Memory B cell (primary cell): ENCODE data around the gene CREB3L4.

Experiments
- ATAC-seq: fragments of 150-1000 bp; cut with Tn5 transposase; 2 replicates; pipeline ENCODE4 v1.10.0; 2021; ENCODE audit warnings: low read depth, mild to moderate bottlenecking, moderate library complexity
- DNase-seq, 2 donors: peaks; one replicate each; pipeline ENCODE4 v3.0.0; 2022; ENCODE audit warnings: low spot score in 2 of 2
- H3K27ac Mint-ChIP-seq: one replicate; pipeline ENCODE4 v1.8.0; 2022; ENCODE audit warnings: mild to moderate bottlenecking, moderate library complexity, mixed read lengths
- H3K27me3 Mint-ChIP-seq: one replicate; pipeline ENCODE4 v1.8.0; 2022; ENCODE audit warnings: mixed read lengths
- H3K36me3 Mint-ChIP-seq: one replicate; pipeline ENCODE4 v1.8.0; 2022; ENCODE audit warnings: mild to moderate bottlenecking, mixed read lengths
- H3K4me1 Mint-ChIP-seq: one replicate; pipeline ENCODE4 v1.8.0; 2022; ENCODE audit warnings: mixed read lengths
- H3K4me3 Mint-ChIP-seq: one replicate; pipeline ENCODE4 v1.8.0; 2022; ENCODE audit warnings: mild to moderate bottlenecking, moderate library complexity, mixed read lengths
- H3K9me3 Mint-ChIP-seq: one replicate; pipeline ENCODE4 v1.8.0; 2022; ENCODE audit warnings: mixed read lengths

Gene CREB3L4

DNA sequence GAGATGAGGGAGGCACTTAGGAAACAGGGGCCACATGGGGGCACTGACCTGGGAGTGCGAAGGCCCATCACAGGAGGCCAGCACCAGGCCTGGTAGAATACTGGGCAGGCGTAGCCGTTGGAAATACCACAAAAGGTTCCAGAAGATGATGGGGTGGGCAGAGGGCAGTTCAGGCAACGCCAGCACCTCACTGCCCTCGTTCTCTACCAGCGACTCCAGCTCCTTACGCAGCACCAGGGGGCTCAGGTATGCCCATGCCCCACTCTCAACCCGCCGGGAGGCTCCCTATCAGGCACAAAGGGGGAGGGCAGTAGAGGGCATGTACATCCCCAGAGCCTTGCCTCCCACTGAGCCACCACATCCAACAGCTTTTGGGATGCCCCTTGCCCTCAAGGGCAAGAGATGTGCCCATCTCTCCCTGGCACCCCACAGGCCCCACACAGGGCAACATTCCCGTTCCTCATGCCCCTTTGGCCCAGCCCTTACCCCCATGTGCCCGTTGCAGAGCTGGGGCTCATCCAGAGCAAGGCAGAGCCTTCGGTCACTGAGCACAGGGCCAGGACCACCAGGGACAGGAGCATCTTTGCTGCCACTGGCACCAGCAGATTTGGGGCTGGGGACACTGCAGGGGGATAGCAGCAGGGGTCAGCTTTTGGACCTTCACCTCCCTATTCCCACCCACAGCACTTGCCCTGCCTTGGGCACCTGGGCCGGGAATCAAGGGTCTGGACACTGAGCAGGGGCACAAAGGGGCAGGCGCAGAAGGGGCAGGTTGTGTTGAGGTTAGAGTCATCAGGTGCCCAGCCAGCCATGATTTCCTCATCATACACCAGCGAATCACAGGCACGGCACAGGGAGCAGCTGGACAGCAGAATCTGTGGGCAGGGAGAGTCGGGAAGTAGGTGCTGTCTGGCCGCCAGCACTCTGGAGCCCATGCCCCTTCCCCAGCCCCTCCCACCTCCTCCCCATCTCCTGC lies 35.3 kb upstream of the CREB3L4 start:
- Mint-ChIP-seq H3K4me3 (no peak overlapping the region), H3K27ac (peak overlapping the region; percentile 24), H3K9me3 (no peaks in the 10 kb centered on the region), H3K4me1 (no peaks in the 10 kb centered on the region), H3K27me3 (no peaks in the 10 kb centered on the region), H3K36me3 (peaks cover 34% of the 10 kb centered on the region)
- no peak for ATAC-seq
- no peak for DNase-seq

DNA sequence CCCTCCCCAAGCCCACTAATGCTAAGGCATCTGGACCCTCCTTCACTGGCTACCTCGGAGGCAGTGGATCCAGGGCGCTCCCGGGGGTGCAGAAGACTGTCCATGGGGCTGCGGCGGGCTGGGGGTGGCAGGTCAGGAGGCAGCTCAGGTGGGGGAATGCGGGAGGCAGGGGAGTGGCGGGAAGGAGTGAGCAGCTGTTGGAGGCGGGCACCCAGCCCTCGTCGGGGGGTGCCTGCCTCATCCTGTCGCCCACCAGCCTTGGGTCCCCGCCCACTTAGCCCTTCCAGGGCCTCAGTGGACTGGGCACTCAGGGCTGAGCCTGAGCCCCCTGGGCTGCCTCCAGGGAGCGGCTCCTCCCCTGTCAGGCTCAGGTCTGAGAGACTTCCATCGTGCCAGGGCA lies 34.3 kb upstream of the CREB3L4 start:
- Mint-ChIP-seq H3K4me1 (no peaks in the 10 kb centered on the region), H3K9me3 (no peaks in the 10 kb centered on the region), H3K27me3 (no peaks in the 10 kb centered on the region), H3K4me3 (no peak overlapping the region), H3K36me3 (peaks cover 38% of the 10 kb centered on the region), H3K27ac (no peak overlapping the region)
- no peak for DNase-seq
- no peak for ATAC-seq

- Mint-ChIP-seq H3K9me3 (no peaks in the 10 kb centered on the region), H3K36me3 (peaks cover 38% of the 10 kb centered on the region), H3K4me1 (no peaks in the 10 kb centered on the region), H3K27me3 (no peaks in the 10 kb centered on the region), H3K4me3 (no peak overlapping the region), H3K27ac (no peak overlapping the region)
- ATAC-seq (no peak), DNase-seq (no peak)
These were observed 33.7 kb upstream of the CREB3L4 start for GRCh38 chr1:153933955-153934354.

DNA sequence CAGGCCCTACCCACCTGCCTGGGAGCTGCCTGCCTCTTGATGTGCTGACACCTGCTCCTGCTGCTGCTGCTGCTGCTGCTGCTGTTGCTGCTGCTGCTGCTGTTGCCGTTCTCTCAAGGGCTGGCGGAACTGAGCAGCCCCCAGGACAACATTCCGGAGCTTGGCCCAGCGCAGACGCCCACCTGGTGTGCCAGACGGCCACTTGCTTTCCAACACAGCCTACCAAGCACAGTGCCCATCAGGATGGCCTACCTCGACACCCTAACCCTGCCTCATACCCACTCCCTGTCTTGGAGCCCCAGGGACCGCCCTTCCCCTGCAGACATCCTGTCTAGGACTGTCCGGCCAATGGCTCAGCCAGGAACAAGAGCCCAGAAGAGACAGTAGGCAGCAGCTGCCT lies 33.0 kb upstream of the CREB3L4 start:
- DNase-seq: no peak
- H3K36me3 Mint-ChIP-seq: peaks cover 43% of the 10 kb centered on the region
- H3K27ac Mint-ChIP-seq: peak overlapping the region; percentile 64
- no peak for ATAC-seq
- H3K4me3 Mint-ChIP-seq: no peak overlapping the region
- H3K27me3 Mint-ChIP-seq: no peaks in the 10 kb centered on the region
- H3K9me3 Mint-ChIP-seq: no peaks in the 10 kb centered on the region
- H3K4me1 Mint-ChIP-seq: peaks cover 1% of the 10 kb centered on the region

DNA sequence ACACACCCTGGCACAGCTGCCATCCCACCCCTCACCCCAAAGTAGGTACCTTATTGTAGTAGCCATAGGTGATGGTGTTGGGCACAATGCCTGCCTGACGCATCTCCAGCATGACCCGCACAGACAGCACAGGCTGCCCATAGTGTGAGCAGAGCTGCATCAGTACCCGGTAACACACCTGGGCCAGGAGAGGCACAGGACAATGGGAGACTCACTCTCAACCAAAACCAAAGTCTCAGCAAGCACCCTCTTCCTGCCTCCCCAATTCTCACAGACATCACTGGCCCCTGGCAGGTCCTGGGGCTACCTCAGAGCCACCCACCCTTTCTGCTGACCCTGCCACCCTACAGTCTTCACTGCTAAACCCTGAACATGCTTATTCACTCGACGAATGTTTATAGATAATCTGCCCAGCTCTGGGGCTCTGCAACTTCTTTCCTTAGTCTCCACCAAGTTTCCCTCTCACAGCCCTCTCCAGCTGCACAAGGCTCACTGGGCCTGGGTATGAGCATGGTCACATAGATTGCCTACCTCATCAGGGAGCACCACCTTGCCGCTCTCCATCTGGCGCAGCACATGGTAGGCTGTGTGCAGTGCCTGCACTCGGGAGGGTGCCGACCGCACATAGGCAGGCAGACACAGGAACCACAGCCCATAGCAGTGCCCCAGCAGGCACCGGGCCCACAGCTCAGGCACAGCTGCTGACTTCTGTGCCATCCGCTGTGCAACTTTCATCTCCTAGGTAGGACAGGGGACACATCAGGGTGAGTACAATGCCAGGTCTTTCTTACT lies 31.5 kb upstream of the CREB3L4 start:
- no peak for ATAC-seq
- DNase-seq: no peak
- Mint-ChIP-seq H3K9me3 (no peaks in the 10 kb centered on the region), H3K4me1 (peaks cover 10% of the 10 kb centered on the region), H3K36me3 (peaks cover 45% of the 10 kb centered on the region), H3K27ac (no peak overlapping the region), H3K4me3 (no peak overlapping the region), H3K27me3 (no peaks in the 10 kb centered on the region)

DNA sequence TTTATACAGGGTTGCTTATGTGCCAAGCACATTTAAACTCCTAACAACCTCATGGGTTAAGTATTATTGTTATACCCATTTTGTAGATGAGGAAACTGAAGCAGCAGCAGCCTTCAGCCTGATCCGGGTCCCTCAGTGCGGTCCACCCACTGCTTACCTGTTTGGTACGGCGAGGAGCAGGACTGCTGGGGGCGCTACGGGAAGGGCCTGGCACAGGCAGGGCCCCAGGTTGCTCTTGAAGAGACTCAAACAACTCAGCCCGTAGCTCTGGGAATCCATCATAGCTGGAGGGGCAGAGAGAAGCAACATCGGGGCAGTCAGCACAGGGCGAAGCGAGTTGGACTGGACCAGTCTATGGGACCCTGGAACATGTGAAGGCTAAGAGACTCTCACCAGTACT lies 30.4 kb upstream of the CREB3L4 start:
- H3K9me3 Mint-ChIP-seq: no peaks in the 10 kb centered on the region
- DNase-seq (no peak), ATAC-seq (no peak)
- peaks cover 10% of the 10 kb centered on the region for H3K4me1 Mint-ChIP-seq
- no peaks in the 10 kb centered on the region for H3K27me3 Mint-ChIP-seq
- H3K4me3 Mint-ChIP-seq: no peak overlapping the region
- no peak overlapping the region for H3K27ac Mint-ChIP-seq
- peaks cover 42% of the 10 kb centered on the region for H3K36me3 Mint-ChIP-seq

DNA sequence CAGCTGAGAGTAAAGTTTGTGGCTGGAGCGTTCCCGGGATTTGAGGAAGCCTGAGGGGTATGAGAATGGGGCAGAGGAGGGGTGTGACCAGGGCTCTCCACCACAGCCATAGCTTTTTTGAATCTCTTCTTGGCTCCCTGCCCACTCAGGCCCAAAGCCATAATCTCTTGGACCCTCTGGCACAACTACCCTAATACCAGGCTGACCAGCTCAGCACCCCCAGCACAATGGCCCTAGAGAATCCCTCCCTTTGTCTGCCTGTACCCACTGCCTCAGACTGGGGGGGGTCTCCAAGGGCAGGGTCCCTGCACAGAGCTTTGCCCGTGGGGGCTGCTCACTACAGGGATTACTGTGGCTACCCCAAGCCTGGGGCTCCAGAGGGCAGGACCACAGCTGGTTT lies 28.7 kb upstream of the CREB3L4 start:
- DNase-seq (no peak), ATAC-seq (no peak)
- H3K9me3 Mint-ChIP-seq: no peaks in the 10 kb centered on the region
- H3K27ac Mint-ChIP-seq: no peak overlapping the region
- no peak overlapping the region for H3K4me3 Mint-ChIP-seq
- peaks cover 46% of the 10 kb centered on the region for H3K36me3 Mint-ChIP-seq
- peaks cover 24% of the 10 kb centered on the region for H3K4me1 Mint-ChIP-seq
- no peaks in the 10 kb centered on the region for H3K27me3 Mint-ChIP-seq

DNA sequence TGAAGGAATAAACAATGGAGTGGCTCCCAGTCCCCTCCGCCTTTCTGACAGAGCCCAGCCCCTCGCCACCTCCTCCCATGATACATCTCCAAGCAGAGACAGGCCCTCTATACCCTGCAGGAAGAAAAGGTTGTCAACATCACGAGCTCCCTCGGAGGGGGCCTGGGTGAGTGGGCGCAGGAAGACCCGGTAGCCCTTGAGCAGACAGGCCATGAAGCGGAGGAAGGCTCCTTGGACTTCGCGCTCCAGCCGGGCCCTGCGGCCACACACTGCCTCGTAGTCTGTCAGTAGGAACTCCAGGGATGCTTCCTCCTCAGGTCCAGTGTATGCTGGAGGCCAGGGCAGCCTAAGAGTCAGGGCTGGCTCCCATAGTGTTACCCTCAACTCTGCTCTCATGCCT lies 28.2 kb upstream of the CREB3L4 start:
- no peaks in the 10 kb centered on the region for H3K27me3 Mint-ChIP-seq
- H3K27ac Mint-ChIP-seq: no peak overlapping the region
- ATAC-seq: no peak
- H3K4me3 Mint-ChIP-seq: no peak overlapping the region
- peaks cover 27% of the 10 kb centered on the region for H3K4me1 Mint-ChIP-seq
- no peaks in the 10 kb centered on the region for H3K9me3 Mint-ChIP-seq
- peaks cover 45% of the 10 kb centered on the region for H3K36me3 Mint-ChIP-seq
- no peak for DNase-seq

DNA sequence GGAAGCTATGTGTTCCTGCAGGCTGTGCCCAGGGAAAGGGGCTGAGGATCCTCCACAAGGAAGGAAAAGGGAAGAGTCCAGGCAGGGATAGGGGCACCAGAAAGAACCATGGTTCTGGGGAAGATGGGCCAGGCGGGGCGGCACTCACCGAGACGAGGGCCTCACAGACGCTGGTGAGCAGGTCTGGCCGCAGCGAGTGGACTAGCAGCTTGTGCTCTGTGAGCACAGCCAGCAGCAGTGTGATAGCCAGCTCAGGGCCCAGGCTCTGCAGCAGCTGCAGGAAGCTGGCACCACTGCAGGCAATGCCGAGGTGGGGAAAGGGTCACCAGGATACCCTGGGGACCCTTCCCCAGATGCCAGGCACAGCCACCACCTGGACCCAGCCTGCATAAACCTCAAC lies 26.9 kb upstream of the CREB3L4 start:
- no peak overlapping the region for H3K4me3 Mint-ChIP-seq
- ATAC-seq: no peak
- H3K4me1 Mint-ChIP-seq: peaks cover 30% of the 10 kb centered on the region
- H3K9me3 Mint-ChIP-seq: no peaks in the 10 kb centered on the region
- no peak for DNase-seq
- H3K27ac Mint-ChIP-seq: peak overlapping the region; percentile 80
- H3K36me3 Mint-ChIP-seq: peaks cover 41% of the 10 kb centered on the region
- H3K27me3 Mint-ChIP-seq: no peaks in the 10 kb centered on the region

DNA sequence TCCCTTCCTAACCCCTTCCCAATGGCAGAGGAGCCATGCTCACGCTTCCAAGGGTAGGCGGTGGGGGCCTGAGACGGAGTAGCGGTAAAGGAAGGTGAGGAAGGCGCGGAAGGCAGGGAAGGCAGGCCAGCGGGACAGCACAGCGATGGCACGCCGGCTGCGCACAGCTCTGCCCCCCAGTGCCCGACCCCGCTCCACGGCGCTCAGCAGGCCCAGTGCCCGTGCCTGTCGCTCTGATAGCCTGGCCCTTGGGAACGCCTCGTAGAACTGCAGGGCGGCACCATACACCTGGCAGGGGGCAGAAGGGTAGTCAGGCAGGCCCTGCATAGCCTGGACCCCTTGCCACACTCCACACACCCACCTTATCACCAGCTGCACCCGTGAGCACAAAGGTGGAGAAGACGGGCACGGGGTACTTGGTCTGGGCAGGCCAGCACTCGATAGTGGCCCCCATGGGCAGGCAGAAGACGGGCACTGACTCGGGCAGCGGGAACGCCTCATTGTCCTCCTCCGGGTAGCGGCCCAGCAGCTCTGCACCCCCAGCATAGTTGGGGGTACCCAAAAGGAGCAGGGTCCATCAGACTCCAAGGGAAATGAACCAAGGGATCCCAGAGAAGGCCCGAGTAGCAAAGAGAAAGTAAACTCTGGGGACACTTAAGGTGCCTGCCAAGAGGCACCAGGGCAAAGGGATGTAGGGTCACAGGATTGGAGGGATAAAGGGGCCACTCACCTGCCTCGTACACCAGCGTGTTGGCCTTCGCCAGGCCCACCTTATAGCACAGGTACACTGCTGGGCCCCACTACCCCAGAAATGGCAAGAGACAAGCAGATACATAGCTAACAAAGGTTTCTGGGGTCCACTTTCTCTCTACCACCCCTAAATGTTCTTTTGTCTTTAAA lies 25.6 kb upstream of the CREB3L4 start:
- H3K36me3 Mint-ChIP-seq: peaks cover 33% of the 10 kb centered on the region
- no peaks in the 10 kb centered on the region for H3K27me3 Mint-ChIP-seq
- no peak for ATAC-seq
- H3K4me1 Mint-ChIP-seq: peaks cover 34% of the 10 kb centered on the region
- H3K4me3 Mint-ChIP-seq: no peak overlapping the region
- DNase-seq: no peak
- H3K9me3 Mint-ChIP-seq: no peaks in the 10 kb centered on the region
- H3K27ac Mint-ChIP-seq: no peak overlapping the region

DNA sequence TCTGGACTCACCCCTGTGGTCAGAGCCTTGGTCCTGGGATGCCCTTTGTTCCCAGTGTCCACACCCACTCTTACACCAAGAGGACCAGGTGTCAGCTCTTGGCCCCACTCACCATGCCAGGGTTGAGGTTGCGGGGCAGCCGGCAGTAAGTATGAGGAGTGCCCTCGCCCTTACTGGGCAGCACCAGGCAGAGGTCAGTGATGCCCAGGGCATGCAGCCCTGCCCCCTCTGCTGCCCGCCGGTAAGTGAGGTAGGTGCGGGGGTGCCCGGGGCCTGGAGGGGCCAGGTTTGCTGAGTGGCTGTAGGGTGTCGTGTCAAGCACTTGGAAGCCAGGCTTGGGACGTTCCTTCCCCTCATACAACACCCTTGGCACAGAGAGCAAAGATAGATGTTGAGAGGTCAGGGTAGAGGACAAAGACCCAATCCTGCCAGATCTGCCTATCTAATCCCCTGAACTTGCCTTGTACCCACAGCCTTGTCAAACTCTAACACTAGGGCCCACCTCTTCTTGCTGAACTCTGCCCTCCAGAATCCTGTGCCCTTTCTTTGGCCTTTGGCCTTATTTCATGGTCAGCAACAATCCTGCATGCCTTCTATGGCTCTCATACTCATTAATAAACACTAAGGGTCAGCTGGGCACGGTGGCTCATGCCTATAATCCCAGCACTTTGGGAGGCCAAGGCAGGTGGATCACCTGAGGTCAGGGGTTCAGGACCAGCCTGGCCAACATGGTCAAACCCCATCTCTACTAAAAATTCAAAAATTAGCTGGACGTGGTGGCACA lies 24.7 kb upstream of the CREB3L4 start:
- peaks cover 27% of the 10 kb centered on the region for H3K36me3 Mint-ChIP-seq
- no peaks in the 10 kb centered on the region for H3K9me3 Mint-ChIP-seq

DNA sequence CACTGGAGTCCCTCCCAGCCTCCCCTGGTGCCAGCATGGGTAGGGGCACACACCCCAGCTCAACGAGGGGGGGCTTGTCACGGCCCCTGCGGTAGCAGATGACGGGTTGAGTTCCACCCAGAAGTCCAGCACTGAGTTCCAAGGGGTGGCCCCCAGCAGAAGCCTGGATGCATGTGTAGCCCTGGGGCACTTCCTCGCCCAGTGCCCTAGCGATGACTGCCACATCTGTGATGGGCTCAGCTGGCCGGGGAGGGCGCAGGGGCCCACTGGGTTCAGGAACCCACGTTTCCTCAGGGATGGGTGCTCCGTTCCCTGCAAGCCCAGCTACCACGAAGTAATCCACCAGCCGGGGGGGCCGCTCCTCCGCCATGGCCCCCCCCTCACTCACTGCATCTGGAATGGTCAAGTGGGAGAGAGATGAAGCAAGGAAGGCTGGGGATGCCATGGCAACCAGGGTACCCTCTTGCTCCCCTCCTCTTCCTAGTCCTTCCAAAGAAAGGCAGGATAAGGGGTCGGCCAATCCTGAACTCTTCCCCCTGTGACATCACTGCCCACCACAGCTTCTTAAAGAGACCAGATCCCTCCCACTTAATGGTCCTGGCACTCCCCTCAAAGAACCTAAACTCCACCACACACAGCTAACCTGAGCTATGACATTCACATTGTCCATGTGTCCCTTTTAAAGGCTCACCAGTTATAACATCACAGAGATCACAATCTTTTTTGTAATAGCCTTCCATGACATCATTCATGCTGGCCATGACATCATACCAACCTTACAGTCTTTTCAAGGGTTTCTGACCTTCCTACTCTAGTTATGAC lies 23.5 kb upstream of the CREB3L4 start:
- Mint-ChIP-seq H3K36me3 (peaks cover 30% of the 10 kb centered on the region), H3K4me1 (peaks cover 39% of the 10 kb centered on the region)
- no peak for DNase-seq

More for the DNA sequence above, 24.7 kb upstream of the CREB3L4 start:
- no peaks in the 10 kb centered on the region for H3K27me3 Mint-ChIP-seq
- peak overlapping the region; percentile 14 for H3K4me3 Mint-ChIP-seq
- H3K27ac Mint-ChIP-seq: peak overlapping the region; percentile 84
- DNase-seq (no peak), ATAC-seq (no peak)
- peaks cover 37% of the 10 kb centered on the region for H3K4me1 Mint-ChIP-seq

More for the DNA sequence above, 23.5 kb upstream of the CREB3L4 start:
- Mint-ChIP-seq H3K27ac (peak overlapping the region; percentile 98), H3K4me3 (peak overlapping the region; percentile 97), H3K27me3 (no peaks in the 10 kb centered on the region), H3K9me3 (no peaks in the 10 kb centered on the region)
- no peak for ATAC-seq
